Measurements from ENCODE around the gene SPINK4. TPM values are rescaled to one million over a fixed set of nuclear protein-coding genes. Genes with fewer than 3 reads are reported as not detected.

SPINK4 gene
- total and polyA plus RNA-seq, 8 donors: 1.4 to 9.2 (median 1.5) TPM; not detected in 5

DNA sequence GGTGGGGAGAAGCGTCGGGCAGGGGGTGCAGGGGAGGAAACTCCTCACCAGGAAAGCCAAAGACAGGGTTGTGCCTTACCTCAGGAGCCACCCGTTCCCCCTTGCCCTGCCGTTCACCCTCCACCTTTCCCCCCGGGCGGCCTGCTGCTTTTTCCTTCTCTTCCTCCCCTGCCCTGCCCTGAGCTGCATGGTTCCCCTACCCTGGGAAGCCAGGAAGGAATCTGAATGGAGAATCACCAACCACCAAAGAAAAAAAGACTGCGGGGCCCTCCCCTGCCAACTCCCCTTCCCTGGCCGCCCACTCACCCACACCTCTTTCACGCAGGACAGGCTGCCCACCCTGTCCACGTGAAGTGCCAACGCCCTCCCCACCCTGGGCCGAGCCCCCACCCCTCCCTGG lies 49.5 kb downstream of the SPINK4 start:
- TF ChIP-seq, protein P1, sequence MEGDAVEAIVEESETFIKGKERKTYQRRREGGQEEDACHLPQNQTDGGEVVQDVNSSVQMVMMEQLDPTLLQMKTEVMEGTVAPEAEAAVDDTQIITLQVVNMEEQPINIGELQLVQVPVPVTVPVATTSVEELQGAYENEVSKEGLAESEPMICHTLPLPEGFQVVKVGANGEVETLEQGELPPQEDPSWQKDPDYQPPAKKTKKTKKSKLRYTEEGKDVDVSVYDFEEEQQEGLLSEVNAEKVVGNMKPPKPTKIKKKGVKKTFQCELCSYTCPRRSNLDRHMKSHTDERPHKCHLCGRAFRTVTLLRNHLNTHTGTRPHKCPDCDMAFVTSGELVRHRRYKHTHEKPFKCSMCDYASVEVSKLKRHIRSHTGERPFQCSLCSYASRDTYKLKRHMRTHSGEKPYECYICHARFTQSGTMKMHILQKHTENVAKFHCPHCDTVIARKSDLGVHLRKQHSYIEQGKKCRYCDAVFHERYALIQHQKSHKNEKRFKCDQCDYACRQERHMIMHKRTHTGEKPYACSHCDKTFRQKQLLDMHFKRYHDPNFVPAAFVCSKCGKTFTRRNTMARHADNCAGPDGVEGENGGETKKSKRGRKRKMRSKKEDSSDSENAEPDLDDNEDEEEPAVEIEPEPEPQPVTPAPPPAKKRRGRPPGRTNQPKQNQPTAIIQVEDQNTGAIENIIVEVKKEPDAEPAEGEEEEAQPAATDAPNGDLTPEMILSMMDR (IDR thresholded peaks at IDR 0.05): no peak
- ATAC-seq (peak in 3 of 4 donors; percentile 2 to 6 (median 3)), FAIRE-seq (no peak), DNase-seq (peak in 5 of 6 donors; percentile 9 to 59 (median 28))
- Histone ChIP-seq H3K9me3 (no peaks in the 10 kb centered on the region), H3K4me1 (peaks cover 7 to 27% (median 20%) of the 10 kb centered on the region in 3 donors), H3K4me3 (peak overlapping the region in 3 of 4 donors; percentile 79 to 84 (median 81)), H3K36me3 (peaks cover 0 to 2% (median 0%) of the 10 kb centered on the region in 3 donors), H3K27me3 (no peaks in the 10 kb centered on the region), H3K27ac (peak overlapping the region; percentile 96 to 97 (median 97))
- intact Hi-C loops (cut with DNase I): no loop called here
- whole genome bisulfite sequencing, 2 donors: 13 to 24% methylated on average over 11 to 12 of the region's 12 CpGs

DNA sequence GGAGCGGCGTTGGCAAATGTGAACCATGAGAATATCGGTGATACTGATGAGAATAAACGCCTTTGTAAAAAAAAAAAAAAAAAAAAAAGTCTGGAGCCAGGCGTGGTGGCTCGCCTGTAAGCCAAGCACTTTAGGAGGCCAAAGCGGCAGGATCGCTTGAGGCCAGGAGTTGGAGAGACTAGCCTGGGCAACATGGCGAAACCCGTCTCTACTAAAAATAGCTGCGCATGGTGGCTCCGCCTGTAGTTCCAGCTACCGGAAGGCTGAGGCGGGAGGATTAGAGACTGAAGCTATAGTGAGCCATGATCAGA lies 49.9 kb downstream of the SPINK4 start:
- TF ChIP-seq, protein P1 (IDR thresholded peaks at IDR 0.05): no peak
- 0 to 1% methylated on average over 14 of the region's 14 CpGs for WGBS, 2 donors
- intact Hi-C loops (cut with DNase I): no loop called here
- peak; percentile 33 to 53 (median 50) for ATAC-seq
- Histone ChIP-seq H3K4me3 (peak overlapping the region; percentile 35 to 84 (median 80)), H3K4me1 (peaks cover 7 to 29% (median 20%) of the 10 kb centered on the region in 3 donors), H3K36me3 (peaks cover 0 to 6% (median 0%) of the 10 kb centered on the region in 3 donors), H3K27ac (peak overlapping the region; percentile 96 to 97 (median 97)), H3K27me3 (no peaks in the 10 kb centered on the region), H3K9me3 (no peaks in the 10 kb centered on the region)
- FAIRE-seq: no peak
- no peak for DNase-seq

DNA sequence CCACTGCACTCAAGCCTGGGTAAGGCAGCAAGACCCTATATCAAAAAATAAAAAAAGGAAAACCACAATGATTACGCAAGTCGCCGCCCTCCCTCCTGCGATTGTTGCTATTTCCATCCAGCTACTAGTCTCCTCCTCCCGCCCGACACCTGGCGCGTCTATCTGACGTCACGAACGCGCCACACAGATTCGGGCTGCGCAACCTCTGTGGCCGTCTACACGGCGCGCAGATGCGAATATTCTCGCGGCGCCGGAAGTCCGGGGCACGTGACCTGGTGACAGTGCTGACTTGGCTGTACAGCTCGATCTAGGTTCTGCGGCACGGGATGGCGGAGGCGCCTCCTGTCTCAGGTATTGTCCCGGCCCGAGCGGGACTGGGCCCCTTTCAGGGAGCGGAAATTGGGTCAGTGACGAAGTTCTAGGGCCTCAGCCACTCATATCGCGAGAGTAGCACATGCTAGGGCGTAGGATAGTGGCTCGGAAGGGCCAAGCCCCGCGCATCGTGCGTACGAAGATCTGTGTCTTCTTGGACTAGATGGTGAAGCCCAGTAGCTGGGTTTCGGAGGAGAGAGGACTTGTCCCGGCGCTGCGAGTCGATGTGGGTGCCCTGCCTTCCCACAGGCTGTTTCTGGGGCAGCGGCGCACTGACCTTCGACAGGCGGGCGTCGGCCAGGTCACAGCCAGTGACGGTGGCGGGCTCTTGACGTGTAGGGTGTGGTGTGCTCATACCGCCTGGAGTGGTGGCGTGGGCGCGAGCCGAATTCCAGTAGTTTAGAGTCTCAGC lies 50.5 kb downstream of the SPINK4 start, which contains the start of gene NFX1:
Gene NFX1, plus strand, starts transcription at position 270 of the 784 bp plus-strand sequence. Its CDS starts 57 bp downstream, at position 327.
- TF ChIP-seq, protein P1 (IDR thresholded peaks at IDR 0.05): no peak
- Histone ChIP-seq H3K4me3 (peak within 1 kb of the TSS; percentile 79 to 96 (median 82)), H3K4me1 (peaks cover 7 to 31% (median 20%) of the 10 kb centered on the region in 3 donors), H3K9me3 (no peaks in the 10 kb centered on the region), H3K27ac (peak within 1 kb of the TSS; percentile 96 to 97 (median 97)), H3K27me3 (no peaks in the 10 kb centered on the region), H3K36me3 (peaks cover 0 to 11% (median 0%) of the 10 kb centered on the region in 3 donors)
- DNase-seq (peak; percentile 96 to 98 (median 98)), ATAC-seq (peak; percentile 89 to 95 (median 93)), FAIRE-seq (peak; percentile 92)
- intact Hi-C loops (cut with DNase I): no loop called here
- WGBS, 2 donors: 0% methylated on average over 63 of the region's 63 CpGs

DNA sequence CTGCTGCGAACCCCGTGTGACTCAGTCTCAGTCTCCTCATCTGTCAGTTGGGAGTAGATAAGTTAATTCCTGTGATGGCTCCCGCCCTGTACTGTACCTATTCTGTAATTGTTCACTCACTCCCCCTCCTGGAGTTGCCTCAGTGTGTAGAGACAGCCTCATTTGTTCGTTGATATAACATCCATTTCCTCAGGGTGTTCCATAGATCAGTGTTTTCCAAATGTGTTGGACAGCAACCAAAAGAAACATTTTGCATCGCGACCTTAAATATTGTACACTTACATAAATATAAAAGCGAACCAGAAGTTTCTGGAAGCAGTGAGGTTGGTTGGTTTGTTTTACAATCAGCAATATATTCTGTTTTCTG lies 51.0 kb downstream of the SPINK4 start:
- TF ChIP-seq, protein P1 (IDR thresholded peaks at IDR 0.05): no peak
- 13 to 16% methylated on average over 7 of the region's 7 CpGs for WGBS, 2 donors
- no peaks in the 10 kb centered on the region for H3K9me3 ChIP-seq
- no peak for ATAC-seq
- peaks cover 0 to 17% (median 1%) of the 10 kb centered on the region in 3 donors for H3K36me3 ChIP-seq
- intact Hi-C loops (cut with DNase I): no loop called here
- peaks cover 7 to 37% (median 20%) of the 10 kb centered on the region in 3 donors for H3K4me1 ChIP-seq
- peak overlapping the region; percentile 96 to 97 (median 97) for H3K27ac ChIP-seq
- no peak for DNase-seq
- no peak for FAIRE-seq
- no peaks in the 10 kb centered on the region for H3K27me3 ChIP-seq
- H3K4me3 ChIP-seq: peak overlapping the region; percentile 79 to 96 (median 82)

DNA sequence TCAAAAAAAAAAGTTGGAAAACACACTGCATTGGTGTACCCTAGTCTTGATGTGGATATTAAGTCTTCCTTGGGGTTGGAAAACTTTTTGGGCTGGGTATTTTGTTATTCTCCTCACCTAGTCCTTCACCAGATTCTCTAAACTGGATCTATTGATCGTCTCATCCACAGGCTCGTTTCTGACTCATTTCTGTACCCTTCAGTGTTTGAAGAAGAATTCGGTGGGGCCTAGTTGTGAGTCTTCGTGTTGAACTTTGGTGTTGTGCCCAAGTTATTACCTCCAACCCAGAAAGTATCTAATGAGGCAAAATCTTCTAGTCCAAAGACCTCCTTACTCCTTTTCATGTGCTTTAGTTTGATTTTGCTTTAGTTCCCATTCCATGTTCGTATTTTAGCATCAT lies 51.9 kb downstream of the SPINK4 start:
- no peak overlapping the region for H3K27ac ChIP-seq
- peak overlapping the region in 1 of 4 donors; percentile 4 for H3K4me3 ChIP-seq

More for the DNA sequence above, 51.9 kb downstream of the SPINK4 start:
- no peaks in the 10 kb centered on the region for H3K27me3 ChIP-seq
- peaks cover 0 to 22% (median 7%) of the 10 kb centered on the region in 3 donors for H3K36me3 ChIP-seq
- FAIRE-seq (no peak), ATAC-seq (no peak), DNase-seq (no peak)
- 83 to 87% methylated on average over 5 of the region's 5 CpGs for WGBS, 2 donors
- TF ChIP-seq, protein P1 (IDR thresholded peaks at IDR 0.05): no peak
- H3K9me3 ChIP-seq: no peaks in the 10 kb centered on the region
- peaks cover 8 to 46% (median 22%) of the 10 kb centered on the region in 3 donors for H3K4me1 ChIP-seq
- intact Hi-C loops (cut with DNase I): no loop called here

All from pancreas (tissue), 10 donors.